NCI-H1092 treated with DMSO at 0.1 percent for 48 hours (cell line): ENCODE data around the gene PAX6.
A peak's percentile ranks its signal among the peaks of the same experiment; 100 is the strongest.

Experiments
- DNase-seq: peaks from one replicate; lab custom pipeline; 2025; lab: John Stamatoyannopoulos, UW

PAX6 gene

GRCh38 chr11:31822175-31822926 is 11.2 kb upstream of the PAX6 start:
- no peak for DNase-seq

GRCh38 chr11:31821766-31822165 is 10.6 kb upstream of the PAX6 start:
- DNase-seq = no peak

- no peak for DNase-seq
Observed at GRCh38 chr11:31821235-31821764, 10.2 kb upstream of the PAX6 start.

GRCh38 chr11:31820438-31820818 is 9.3 kb upstream of the PAX6 start:
- no peak for DNase-seq

GRCh38 chr11:31819621-31820437 is 8.7 kb upstream of the PAX6 start:
- no peak for DNase-seq

- DNase-seq = no peak
Observed at GRCh38 chr11:31818874-31819331, 7.8 kb upstream of the PAX6 start.

- DNase-seq = no peak
Observed at GRCh38 chr11:31818425-31818755, 7.3 kb upstream of the PAX6 start.

GRCh38 chr11:31817621-31818424 is 6.7 kb upstream of the PAX6 start:
- DNase-seq = no peak

GRCh38 chr11:31817054-31817620 is 6.0 kb upstream of the PAX6 start:
- DNase-seq = no peak

GRCh38 chr11:31816468-31817053 is 5.4 kb upstream of the PAX6 start:
- DNase-seq = no peak

GRCh38 chr11:31815711-31816467 is 4.8 kb upstream of the PAX6 start:
- DNase-seq = no peak

GRCh38 chr11:31814176-31814868 is 3.2 kb upstream of the PAX6 start:
- no peak for DNase-seq

GRCh38 chr11:31813391-31814175 is 2.5 kb upstream of the PAX6 start:
- no peak for DNase-seq

- DNase-seq = no peak
Observed at GRCh38 chr11:31812383-31813381, 1.6 kb upstream of the PAX6 start.

GRCh38 chr11:31809857-31810778 is 1.0 kb downstream of the PAX6 start:
- peak; percentile 64 for DNase-seq

- DNase-seq = no peak
Observed at GRCh38 chr11:31809541-31809856, 1.6 kb downstream of the PAX6 start.
